CD4-positive, alpha-beta T cell treated with Interleukin-12 subunit alpha and Interleukin-12 subunit beta, for 1 hour (primary cell): Measurements from ENCODE around the gene P2RY6.

Experiments used
- DNase-seq: peaks from one replicate; pipeline ENCODE4 v3.0.0-alpha.2; 2020

Gene P2RY6

DNA sequence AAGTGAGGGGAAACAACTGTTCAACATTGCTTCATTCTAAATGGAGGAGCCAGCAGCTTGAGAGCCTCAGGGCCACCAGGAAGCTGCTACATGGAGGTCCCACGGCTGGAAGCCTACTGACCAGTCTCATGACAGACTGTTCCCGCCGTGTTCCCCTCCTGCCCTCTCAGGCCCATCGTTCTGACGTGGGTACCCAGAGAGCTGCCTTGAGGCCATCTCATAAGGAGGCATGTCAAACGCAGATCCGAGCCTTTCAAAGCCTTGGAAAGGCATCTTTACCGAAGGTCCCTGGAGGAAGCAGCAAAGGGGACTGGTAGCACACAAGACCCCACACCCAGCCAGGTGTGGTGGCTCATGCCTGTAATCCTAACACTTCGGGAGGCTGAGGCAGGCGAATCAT, 27.6 kb downstream of the P2RY6 start:
- DNase-seq: no peak

- DNase-seq: no peak
Observed at GRCh38 chr11:73306069-73306841, 34.1 kb downstream of the P2RY6 start.

GRCh38 chr11:73306977-73307322, 34.8 kb downstream of the P2RY6 start:
- DNase-seq: no peak

DNA sequence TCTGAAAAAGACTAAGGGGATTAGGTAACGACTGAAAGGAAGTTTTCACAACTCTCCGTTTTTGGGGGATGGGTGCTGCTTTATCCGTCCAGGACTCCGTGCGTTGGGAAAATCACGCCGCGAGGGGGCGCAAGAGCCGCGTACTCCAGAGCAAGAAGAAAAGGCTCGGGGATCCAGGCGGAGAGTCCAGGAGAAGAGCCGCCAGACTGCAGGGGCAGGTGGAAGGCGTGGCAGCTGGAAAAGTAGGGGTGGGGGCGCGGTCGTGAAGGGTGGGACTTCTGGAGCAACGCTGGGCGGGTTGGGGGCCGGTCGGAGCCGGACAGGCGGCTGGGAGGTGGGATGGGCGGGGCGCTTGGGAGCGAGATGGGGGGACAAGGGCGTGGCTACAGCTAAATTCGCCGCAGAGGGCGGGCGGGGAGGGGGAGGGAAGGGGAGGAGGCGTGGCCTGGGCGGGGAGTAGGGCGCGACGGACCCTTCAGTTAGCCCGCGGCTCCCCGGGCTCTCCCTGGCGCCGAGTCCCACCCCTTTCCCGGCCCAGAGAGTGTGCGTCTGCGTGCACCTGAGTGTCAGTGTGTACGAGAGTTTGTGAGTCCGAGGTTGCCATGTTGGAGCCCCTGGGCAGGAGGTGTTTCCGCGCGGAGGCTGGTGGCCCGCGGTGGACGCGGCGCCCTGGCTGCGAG, 35.3 kb downstream of the P2RY6 start:
- DNase-seq: peak; percentile 89

DNA sequence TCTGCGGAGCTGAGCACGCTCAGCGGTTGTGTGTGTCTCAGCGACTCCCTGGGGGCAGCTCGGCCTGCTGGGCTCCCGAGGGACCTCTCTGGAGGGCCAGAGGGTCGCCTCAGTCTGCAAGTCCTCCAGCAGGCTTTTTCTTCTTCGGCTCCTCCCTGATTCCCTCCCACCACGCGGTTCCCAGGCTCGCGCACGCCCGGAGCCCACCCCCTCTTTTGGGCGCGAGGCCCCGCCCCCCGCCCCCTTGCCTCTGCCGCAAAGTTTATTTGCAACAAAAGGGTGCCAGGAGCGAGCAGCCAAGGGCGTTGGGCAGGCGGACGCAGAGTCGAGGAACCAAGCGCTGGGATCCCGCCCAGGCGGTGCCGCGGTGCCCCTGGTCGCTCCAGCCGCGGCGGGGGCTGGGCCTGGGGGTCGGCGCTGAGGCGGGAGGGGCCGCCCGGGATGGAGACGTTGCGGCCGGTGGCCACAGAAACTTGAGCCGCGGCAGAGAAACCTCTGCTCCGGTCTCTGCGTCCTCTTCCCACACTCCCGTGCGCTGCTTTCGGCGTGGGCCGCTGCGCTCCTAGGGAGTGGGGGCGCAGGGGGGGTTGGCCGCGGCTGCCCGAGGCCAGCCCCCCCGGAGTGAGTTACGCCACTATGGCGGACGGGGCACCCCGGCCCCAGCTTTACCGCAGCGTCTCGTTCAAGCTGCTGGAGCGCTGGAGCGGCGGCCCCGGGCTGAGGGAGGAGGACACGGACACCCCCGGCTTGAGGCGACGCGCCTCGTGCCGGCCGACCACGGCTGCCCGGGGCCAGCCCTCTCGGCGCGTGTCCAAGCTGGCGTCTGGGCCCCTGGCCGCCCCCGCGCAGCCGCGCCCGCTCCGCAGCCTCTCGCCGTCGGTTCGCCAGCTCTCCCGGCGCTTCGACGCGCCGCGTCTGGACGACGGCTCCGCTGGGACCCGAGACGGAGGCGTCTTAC, 36.1 kb downstream of the P2RY6 start, which contains the start of gene ARHGEF17:
TSS of gene ARHGEF17 (plus strand) at position 274 of the 958 bp plus-strand sequence. CDS start at position 637, 363 bp downstream.
- DNase-seq: no peak

- no peak for DNase-seq
Observed at GRCh38 chr11:73308961-73309919, 37.1 kb downstream of the P2RY6 start.

DNA sequence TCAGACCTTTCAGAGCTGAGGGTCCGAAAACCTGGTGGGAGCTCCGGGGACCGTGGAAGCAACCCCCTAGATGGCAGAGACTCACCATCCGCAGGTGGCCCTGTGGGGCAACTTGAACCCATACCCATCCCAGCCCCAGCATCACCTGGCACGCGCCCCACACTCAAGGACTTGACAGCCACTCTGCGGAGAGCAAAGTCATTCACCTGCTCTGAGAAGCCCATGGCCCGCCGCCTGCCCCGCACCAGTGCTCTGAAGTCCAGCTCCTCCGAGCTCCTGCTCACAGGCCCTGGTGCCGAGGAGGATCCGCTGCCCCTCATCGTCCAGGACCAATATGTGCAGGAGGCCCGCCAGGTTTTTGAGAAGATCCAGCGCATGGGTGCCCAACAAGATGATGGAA, 37.9 kb downstream of the P2RY6 start:
- no peak for DNase-seq

- no peak for DNase-seq
Observed at GRCh38 chr11:73310661-73311393, 38.7 kb downstream of the P2RY6 start.

GRCh38 chr11:73311394-73311869, 39.3 kb downstream of the P2RY6 start:
- no peak for DNase-seq

GRCh38 chr11:73312036-73312435, 39.9 kb downstream of the P2RY6 start:
- DNase-seq: no peak

GRCh38 chr11:73312851-73313327, 40.8 kb downstream of the P2RY6 start:
- no peak for DNase-seq

DNA sequence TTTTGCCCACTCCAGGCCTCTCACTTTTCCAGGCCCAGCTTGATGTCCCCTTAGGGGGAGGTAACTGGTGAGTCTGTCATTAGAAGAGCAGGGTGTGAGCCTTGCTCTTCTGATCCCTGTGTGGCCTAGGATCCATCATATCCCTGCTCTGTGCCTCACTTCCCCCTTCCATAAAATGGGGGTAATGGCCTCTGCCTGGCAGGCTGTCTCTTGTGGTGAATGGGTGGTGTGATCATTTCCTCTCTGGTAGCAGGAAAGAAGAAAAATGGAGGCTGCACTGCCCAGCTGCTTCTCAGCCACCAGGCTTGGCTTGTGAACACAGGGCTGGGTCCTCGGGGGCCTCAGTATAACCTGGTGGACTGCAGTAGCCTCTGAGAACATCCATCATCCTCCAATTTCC, 41.5 kb downstream of the P2RY6 start:
- DNase-seq: no peak

- DNase-seq: no peak
Observed at GRCh38 chr11:73314117-73314961, 42.2 kb downstream of the P2RY6 start.

- DNase-seq: no peak
Observed at GRCh38 chr11:73315293-73316020, 43.3 kb downstream of the P2RY6 start.

DNA sequence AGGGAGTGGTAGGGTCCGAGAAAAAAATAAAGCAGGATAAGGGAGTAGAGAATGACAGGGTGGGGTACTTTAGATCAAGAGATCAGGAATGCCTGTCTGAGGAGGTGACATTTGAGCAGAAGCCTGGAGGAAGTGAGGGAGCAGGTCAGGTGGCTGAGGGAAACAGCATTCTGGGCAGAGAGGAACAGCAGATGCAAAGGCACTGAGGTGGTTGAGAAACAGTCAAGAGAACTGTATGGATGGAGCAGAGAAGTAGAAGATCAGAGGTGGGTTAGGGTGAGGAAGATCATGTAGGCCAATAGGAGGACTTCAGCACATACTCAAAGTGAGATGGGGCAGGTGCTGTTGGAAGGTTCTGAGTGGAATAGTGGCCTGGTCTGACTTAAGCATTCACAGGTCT, 44.3 kb downstream of the P2RY6 start:
- DNase-seq: no peak

- DNase-seq: no peak
Observed at GRCh38 chr11:73317373-73317772, 45.2 kb downstream of the P2RY6 start.

GRCh38 chr11:73317803-73318202, 45.7 kb downstream of the P2RY6 start:
- no peak for DNase-seq

DNA sequence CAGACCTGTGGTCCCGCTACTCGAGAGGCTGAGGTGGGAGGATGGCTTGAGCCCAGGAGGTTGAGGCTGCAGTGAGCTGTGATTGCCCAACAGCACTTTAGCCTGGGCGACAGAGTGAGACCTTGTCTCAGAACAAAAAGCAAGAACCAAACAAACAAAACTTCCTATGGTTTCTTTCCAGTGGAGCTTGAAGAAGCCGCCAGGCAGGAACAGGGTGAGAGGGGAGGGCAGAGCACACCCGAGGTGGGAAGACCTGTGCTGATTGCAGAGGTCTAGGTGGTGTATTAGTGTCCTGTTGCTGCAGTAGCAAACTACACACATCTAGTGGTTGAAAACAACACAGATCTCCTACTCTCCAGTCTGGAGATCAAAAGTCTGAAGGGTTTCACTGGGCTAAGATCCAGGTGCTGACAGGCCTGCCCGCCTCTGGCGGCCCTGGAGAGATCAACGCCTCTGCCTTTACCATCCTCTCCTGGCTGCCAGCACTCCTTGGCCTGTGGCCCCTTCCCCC, 46.4 kb downstream of the P2RY6 start:
- no peak for DNase-seq
